PC-9 (cell line): ENCODE measurements around the gene IL10.

Experiments
- EZH2 ChIP-seq: fragments of 200-600 bp; sonication (generic); IDR thresholded peaks from 2 replicates; pipeline ENCODE4 v1.8.0; 2017; ENCODE audit warnings: antibody characterized with exemption, low read depth
- TF ChIP-seq, protein P1 (sequence below): fragments of 200-600 bp; sonication (generic); conservative IDR thresholded peaks from 2 replicates; pipeline ENCODE4 v1.6.1; 2017; ENCODE audit warnings: mixed run types, antibody characterized with exemption, mild to moderate bottlenecking, moderate library complexity

DNA sequence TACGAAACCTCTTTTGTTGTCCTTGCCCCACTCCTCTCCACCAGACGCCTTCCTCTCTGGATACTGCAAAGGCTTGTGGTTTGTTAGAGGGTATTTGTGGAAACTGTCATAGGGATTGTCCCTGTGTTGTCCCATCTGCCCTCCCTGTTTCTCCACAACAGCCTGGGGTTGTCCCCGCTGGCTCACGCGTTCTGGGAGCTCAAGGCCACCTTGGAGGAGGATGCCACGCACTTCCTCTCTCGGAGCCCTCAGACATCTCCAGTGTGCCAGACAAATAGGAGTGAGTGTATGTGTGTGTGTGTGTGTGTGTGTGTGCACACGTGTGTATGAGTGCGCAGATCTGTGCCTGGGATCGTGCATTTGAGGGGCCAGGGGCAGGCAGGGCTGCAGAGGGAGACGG lies 39.3 kb downstream of the IL10 start:
- TF ChIP-seq, protein P1, sequence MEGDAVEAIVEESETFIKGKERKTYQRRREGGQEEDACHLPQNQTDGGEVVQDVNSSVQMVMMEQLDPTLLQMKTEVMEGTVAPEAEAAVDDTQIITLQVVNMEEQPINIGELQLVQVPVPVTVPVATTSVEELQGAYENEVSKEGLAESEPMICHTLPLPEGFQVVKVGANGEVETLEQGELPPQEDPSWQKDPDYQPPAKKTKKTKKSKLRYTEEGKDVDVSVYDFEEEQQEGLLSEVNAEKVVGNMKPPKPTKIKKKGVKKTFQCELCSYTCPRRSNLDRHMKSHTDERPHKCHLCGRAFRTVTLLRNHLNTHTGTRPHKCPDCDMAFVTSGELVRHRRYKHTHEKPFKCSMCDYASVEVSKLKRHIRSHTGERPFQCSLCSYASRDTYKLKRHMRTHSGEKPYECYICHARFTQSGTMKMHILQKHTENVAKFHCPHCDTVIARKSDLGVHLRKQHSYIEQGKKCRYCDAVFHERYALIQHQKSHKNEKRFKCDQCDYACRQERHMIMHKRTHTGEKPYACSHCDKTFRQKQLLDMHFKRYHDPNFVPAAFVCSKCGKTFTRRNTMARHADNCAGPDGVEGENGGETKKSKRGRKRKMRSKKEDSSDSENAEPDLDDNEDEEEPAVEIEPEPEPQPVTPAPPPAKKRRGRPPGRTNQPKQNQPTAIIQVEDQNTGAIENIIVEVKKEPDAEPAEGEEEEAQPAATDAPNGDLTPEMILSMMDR = no peak
- no peak for TF ChIP-seq EZH2
